HG03103 (cell line): ENCODE data around the gene APIP.
A peak's percentile ranks its signal among the peaks of the same experiment; 100 is the strongest.

Experiments used
- ATAC-seq: cut with Tn5 transposase; IDR thresholded peaks from one replicate; pipeline ENCODE4 v1.9.1; 2021; ENCODE audit warnings: low read depth; ENCODE audit not compliant: unreplicated experiment

The APIP gene

DNA sequence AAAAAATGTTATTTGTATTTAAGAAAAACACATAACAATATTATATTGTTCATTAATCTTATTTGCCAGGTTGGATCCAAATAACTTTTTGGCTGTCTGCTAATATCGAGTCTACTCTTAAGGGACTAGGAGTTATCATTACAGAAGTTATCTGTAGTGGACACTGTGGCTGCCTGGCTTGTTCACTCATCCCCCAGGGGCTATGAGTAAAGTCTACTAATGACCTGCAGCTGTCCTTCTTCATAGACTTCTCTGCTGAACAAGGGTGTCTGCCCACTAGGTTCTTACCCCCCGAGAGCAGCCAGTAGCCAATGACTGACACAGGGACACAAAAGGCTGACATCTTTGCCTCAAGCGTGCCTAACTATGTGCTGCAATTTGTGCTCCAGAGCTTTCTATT is 69.7 kb downstream of the APIP start:
- no peak for ATAC-seq

DNA sequence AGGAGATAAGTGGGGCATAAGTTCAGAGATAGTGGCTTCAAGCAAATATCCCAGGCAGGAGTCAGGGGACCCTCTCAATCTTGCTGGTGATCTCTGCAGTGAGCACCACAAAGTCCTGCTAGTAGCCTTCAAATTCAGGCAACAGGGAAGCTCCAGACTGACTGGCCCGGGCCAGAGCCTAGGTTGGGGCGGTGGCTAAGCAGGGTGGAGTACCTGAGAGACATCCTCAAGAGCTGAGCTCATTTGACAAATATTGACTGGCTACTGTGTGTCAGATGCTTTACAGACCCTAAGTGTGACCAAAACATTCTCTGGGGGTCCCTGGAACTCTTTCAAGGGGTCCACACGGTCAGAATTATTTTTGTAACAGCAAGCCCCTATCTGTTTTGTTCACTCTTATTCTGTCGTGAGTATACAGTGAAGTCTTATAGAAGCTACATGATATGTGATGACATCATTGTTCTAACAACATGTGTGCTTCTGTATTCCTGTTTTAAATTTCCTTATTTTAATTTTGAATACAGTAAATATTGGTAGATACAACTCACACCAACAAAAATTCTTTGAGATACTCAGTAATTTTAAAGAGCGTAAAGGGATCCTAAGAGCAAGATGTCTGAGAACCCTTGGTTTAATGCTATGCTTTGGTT is 71.6 kb downstream of the APIP start:
- ATAC-seq: no peak

DNA sequence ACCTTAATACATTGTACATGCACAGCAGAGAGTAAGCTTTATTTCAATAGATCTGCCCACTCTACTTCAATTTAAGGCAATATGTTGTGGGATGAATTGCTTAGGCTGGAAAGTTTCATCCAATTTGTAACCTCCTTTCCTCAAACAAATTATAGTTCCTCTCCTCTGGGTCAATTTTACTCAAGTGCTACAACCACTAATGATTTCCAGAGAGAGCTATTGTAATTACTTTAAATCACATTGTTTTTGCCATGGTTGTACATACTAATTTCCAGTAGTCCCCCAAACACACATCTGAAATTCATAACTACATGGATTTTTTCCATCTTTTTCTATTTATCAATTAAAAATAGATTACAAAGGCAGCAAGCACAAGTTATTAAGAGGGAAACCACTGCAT is 72.9 kb downstream of the APIP start:
- ATAC-seq: no peak

DNA sequence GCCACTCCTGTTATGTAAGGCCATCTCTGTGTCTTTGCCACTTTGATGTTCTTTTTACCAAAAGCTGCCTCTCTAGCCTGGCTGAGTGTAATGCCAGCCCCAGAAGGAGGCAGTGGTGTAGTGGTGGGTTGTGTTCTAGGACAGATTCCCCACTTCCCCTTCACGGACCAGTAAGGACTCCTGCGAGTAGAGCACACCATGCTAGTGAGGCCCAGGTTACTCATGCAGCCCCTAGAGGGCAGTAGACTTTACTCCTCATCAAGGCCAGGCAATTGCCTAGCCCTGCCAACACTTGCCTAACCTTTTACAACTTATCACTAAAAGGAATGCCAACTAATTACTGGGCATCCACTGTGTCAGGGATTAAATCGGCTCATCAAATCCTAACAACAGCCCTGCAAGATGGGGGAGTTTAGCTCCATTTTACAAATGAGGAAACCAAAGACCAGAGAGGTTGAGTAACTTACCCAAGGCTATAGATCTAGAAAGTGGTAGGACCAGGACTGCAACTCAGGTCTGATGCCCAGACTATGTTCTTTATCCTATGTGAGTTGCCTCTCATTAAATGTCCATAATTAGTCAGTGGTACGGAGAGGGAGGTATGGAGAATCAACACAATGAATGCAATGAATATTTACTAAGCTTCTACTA is 75.3 kb downstream of the APIP start:
- peak; percentile 86 for ATAC-seq

DNA sequence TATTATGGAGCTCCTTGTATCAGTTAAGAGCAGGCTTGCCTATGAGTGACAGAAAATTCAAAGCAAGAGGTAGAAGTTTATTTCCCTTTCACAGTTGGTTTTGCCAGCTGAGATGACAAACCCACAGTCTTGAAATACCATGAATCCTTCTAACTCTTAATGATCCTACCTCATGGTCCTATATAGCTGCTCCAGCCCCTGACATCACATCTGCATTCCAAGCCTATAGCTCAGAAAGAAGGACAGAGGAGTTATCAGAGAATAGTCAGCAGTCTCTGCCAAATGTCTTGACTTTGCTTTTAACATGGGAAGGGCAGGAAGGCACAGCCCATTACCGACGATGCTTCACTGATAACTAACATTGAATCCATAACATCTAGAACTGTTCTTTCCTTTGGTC is 76.2 kb downstream of the APIP start:
- ATAC-seq: no peak

DNA sequence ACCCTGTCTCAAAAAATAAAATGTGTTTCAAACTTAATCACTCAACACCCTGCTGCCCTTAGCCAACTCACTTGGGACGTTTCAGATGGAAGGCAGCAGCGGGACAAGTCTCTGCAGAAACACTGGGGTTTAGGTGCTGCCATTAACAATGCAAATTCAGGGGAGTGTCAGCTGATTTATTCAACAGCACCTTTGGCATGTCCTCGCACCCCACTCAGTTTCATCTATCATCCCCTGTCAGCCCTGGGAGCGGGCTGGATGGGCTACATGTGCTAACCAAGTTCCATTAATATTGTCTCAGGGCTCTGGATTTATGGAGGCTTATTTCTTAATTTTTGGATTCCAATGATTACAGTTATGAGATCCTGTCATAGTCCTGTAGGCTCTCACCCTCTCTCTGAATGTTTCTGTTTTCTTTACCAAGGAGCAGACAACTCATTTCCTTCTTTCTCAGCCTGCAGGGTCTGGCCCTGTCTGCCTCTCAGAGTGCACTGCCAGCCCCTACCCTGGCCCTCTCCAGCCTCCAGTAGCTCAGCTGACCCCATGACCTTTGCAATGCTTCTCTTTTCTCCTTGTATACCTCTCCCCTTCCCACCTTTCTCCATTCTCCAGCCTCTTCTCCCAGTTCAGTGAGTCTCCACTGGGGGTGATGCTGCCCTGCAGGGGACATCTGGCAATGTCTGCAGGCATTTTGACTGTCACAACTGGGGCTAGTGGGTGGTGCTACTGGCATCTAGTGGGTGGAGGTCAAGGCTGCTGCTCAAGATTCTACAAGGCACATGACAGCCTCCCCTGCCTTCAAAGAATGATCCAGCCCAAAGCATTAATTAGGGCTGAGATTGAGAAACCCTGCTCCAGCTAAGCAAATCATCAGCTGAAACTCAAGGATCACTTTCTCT is 79.0 kb downstream of the APIP start:
- ATAC-seq: no peak

DNA sequence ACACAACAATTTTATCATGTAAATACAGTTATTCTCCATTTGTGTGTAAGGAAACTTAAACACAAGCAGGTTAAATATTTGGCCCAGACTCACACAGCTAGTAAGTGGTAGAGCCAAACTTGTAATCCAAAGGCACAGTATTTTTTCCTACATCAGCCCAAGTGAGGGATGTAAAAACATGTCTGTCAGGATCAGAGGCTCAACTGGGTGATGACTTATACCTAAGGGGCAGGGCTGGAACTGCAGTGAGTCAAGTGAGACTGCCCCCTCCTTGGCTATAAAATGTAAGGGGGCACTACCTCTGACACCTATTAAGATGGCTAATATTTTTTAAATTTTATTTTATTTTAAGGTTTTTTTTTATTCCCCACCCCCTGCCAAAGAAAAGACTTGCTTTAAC is 82.6 kb downstream of the APIP start:
- ATAC-seq: no peak
